ENCODE measurements around the gene NHS.

NHS gene

GRCh38 chrX:17374619-17375366 lies at the start of gene NHS:
TSS of gene NHS (plus strand) at chrX:17375200. CDS start at chrX:17375758, 558 bp downstream.
- intact Hi-C loops (cut with micrococcal nuclease), result no loop called here
- H3K27me3 Mint-ChIP-seq, result peaks cover 77% of the 10 kb centered on the region
- no peaks in the 10 kb centered on the region for H3K9me3 Mint-ChIP-seq
- H3K4me1 Mint-ChIP-seq (ENCODE audit: low read depth), result no peaks in the 10 kb centered on the region
- peak within 1 kb of the TSS; percentile 9 for H3K4me3 Mint-ChIP-seq
- no peak within 1 kb of the TSS for H3K27ac Mint-ChIP-seq
- no peaks in the 10 kb centered on the region for H3K36me3 Mint-ChIP-seq (ENCODE audit: low read depth)

- no peaks in the 10 kb centered on the region for H3K36me3 Mint-ChIP-seq (ENCODE audit: low read depth)
- H3K27me3 Mint-ChIP-seq, result no peaks in the 10 kb centered on the region
- intact Hi-C loops (cut with micrococcal nuclease), result no loop called here
- no peak overlapping the region for H3K27ac Mint-ChIP-seq
- H3K9me3 Mint-ChIP-seq, result no peaks in the 10 kb centered on the region
- H3K4me1 Mint-ChIP-seq (ENCODE audit: low read depth), result no peaks in the 10 kb centered on the region
- H3K4me3 Mint-ChIP-seq, result no peak overlapping the region
Observed at GRCh38 chrX:17328837-17329236, 46.2 kb upstream of the NHS start.

- intact Hi-C loops (cut with micrococcal nuclease), result no loop called here
- H3K27me3 Mint-ChIP-seq, result no peaks in the 10 kb centered on the region
- no peak overlapping the region for H3K27ac Mint-ChIP-seq
- H3K36me3 Mint-ChIP-seq (ENCODE audit: low read depth), result no peaks in the 10 kb centered on the region
- no peak overlapping the region for H3K4me3 Mint-ChIP-seq
- no peaks in the 10 kb centered on the region for H3K9me3 Mint-ChIP-seq
- H3K4me1 Mint-ChIP-seq (ENCODE audit: low read depth), result no peaks in the 10 kb centered on the region
Observed at GRCh38 chrX:17336377-17336776, 38.6 kb upstream of the NHS start.

- Mint-ChIP-seq H3K36me3 (ENCODE audit: low read depth) (no peaks in the 10 kb centered on the region), H3K27me3 (peaks cover 7% of the 10 kb centered on the region), H3K4me3 (no peak overlapping the region), H3K27ac (no peak overlapping the region), H3K4me1 (ENCODE audit: low read depth) (no peaks in the 10 kb centered on the region), H3K9me3 (peaks cover 9% of the 10 kb centered on the region)
- intact Hi-C loops (cut with micrococcal nuclease), result no loop called here
Observed at GRCh38 chrX:17355976-17356375, 19.0 kb upstream of the NHS start.

- Mint-ChIP-seq H3K4me3 (no peak overlapping the region), H3K4me1 (ENCODE audit: low read depth) (no peaks in the 10 kb centered on the region), H3K27me3 (peaks cover 6% of the 10 kb centered on the region), H3K9me3 (no peaks in the 10 kb centered on the region), H3K36me3 (ENCODE audit: low read depth) (no peaks in the 10 kb centered on the region), H3K27ac (no peak overlapping the region)
- intact Hi-C loops (cut with micrococcal nuclease), result no loop called here
Observed at GRCh38 chrX:17359500-17359899, 15.5 kb upstream of the NHS start.

GRCh38 chrX:17361620-17362019 lies 13.4 kb upstream of the NHS start:
- Mint-ChIP-seq H3K36me3 (ENCODE audit: low read depth) (no peaks in the 10 kb centered on the region), H3K27me3 (peaks cover 6% of the 10 kb centered on the region), H3K9me3 (no peaks in the 10 kb centered on the region), H3K4me1 (ENCODE audit: low read depth) (no peaks in the 10 kb centered on the region), H3K27ac (no peak overlapping the region), H3K4me3 (no peak overlapping the region)
- intact Hi-C loops (cut with micrococcal nuclease), result no loop called here

- no peaks in the 10 kb centered on the region for H3K36me3 Mint-ChIP-seq (ENCODE audit: low read depth)
- intact Hi-C loops (cut with micrococcal nuclease), result no loop called here
Observed at GRCh38 chrX:17368002-17368401, 7.0 kb upstream of the NHS start.

GRCh38 chrX:17369309-17369708 lies 5.7 kb upstream of the NHS start:
- Mint-ChIP-seq H3K27me3 (peaks cover 33% of the 10 kb centered on the region), H3K4me3 (no peak overlapping the region), H3K36me3 (ENCODE audit: low read depth) (no peaks in the 10 kb centered on the region), H3K9me3 (no peaks in the 10 kb centered on the region), H3K27ac (no peak overlapping the region), H3K4me1 (ENCODE audit: low read depth) (no peaks in the 10 kb centered on the region)
- intact Hi-C loops (cut with micrococcal nuclease), result no loop called here

More at GRCh38 chrX:17368002-17368401, 7.0 kb upstream of the NHS start:
- no peak overlapping the region for H3K27ac Mint-ChIP-seq
- H3K4me1 Mint-ChIP-seq (ENCODE audit: low read depth), result no peaks in the 10 kb centered on the region
- H3K27me3 Mint-ChIP-seq, result peaks cover 25% of the 10 kb centered on the region
- no peak overlapping the region for H3K4me3 Mint-ChIP-seq
- H3K9me3 Mint-ChIP-seq, result no peaks in the 10 kb centered on the region

GRCh38 chrX:17370191-17370590 lies 4.8 kb upstream of the NHS start:
- Mint-ChIP-seq H3K36me3 (ENCODE audit: low read depth) (no peaks in the 10 kb centered on the region), H3K9me3 (no peaks in the 10 kb centered on the region), H3K4me1 (ENCODE audit: low read depth) (no peaks in the 10 kb centered on the region), H3K27ac (no peak overlapping the region), H3K27me3 (peaks cover 41% of the 10 kb centered on the region), H3K4me3 (no peak overlapping the region)
- intact Hi-C loops (cut with micrococcal nuclease), result no loop called here

- no peaks in the 10 kb centered on the region for H3K36me3 Mint-ChIP-seq (ENCODE audit: low read depth)
- H3K9me3 Mint-ChIP-seq, result no peaks in the 10 kb centered on the region
- H3K4me1 Mint-ChIP-seq (ENCODE audit: low read depth), result no peaks in the 10 kb centered on the region
- H3K27ac Mint-ChIP-seq, result no peak overlapping the region
- H3K4me3 Mint-ChIP-seq, result no peak overlapping the region
- peaks cover 56% of the 10 kb centered on the region for H3K27me3 Mint-ChIP-seq
- intact Hi-C loops (cut with micrococcal nuclease), result no loop called here
Observed at GRCh38 chrX:17372052-17372451, 2.9 kb upstream of the NHS start.

GRCh38 chrX:17373337-17373736 lies 1.7 kb upstream of the NHS start:
- no peaks in the 10 kb centered on the region for H3K4me1 Mint-ChIP-seq (ENCODE audit: low read depth)
- peaks cover 64% of the 10 kb centered on the region for H3K27me3 Mint-ChIP-seq
- intact Hi-C loops (cut with micrococcal nuclease), result no loop called here
- no peak overlapping the region for H3K27ac Mint-ChIP-seq
- H3K36me3 Mint-ChIP-seq (ENCODE audit: low read depth), result no peaks in the 10 kb centered on the region
- H3K4me3 Mint-ChIP-seq, result no peak overlapping the region
- H3K9me3 Mint-ChIP-seq, result no peaks in the 10 kb centered on the region

- Mint-ChIP-seq H3K4me3 (no peak overlapping the region), H3K27ac (no peak overlapping the region), H3K9me3 (no peaks in the 10 kb centered on the region), H3K27me3 (peaks cover 77% of the 10 kb centered on the region), H3K4me1 (ENCODE audit: low read depth) (no peaks in the 10 kb centered on the region), H3K36me3 (ENCODE audit: low read depth) (no peaks in the 10 kb centered on the region)
- intact Hi-C loops (cut with micrococcal nuclease), result no loop called here
Observed at GRCh38 chrX:17375367-17375636, 302 bp downstream of the NHS start.

- no peak overlapping the region for H3K4me3 Mint-ChIP-seq
- no peaks in the 10 kb centered on the region for H3K9me3 Mint-ChIP-seq
- intact Hi-C loops (cut with micrococcal nuclease), result no loop called here
Observed at GRCh38 chrX:17375637-17376430, 834 bp downstream of the NHS start.

GRCh38 chrX:17376431-17377077 lies 1.6 kb downstream of the NHS start:
- Mint-ChIP-seq H3K27ac (no peak overlapping the region), H3K27me3 (peaks cover 80% of the 10 kb centered on the region), H3K4me3 (no peak overlapping the region), H3K4me1 (ENCODE audit: low read depth) (no peaks in the 10 kb centered on the region), H3K36me3 (ENCODE audit: low read depth) (no peaks in the 10 kb centered on the region), H3K9me3 (peaks cover under 1% of the 10 kb centered on the region)
- intact Hi-C loops (cut with micrococcal nuclease), result no loop called here

More at GRCh38 chrX:17375637-17376430, 834 bp downstream of the NHS start:
- Mint-ChIP-seq H3K27me3 (peaks cover 80% of the 10 kb centered on the region), H3K27ac (no peak overlapping the region), H3K4me1 (ENCODE audit: low read depth) (no peaks in the 10 kb centered on the region), H3K36me3 (ENCODE audit: low read depth) (no peaks in the 10 kb centered on the region)

Data from dendritic cell treated with granulocyte-macrophage colony-stimulating factor and Interleukin-4, amounts not matched to agents 40 ng/mL and 50 ng/mL, for 4 days (primary cell).